Upper lobe of left lung (tissue), 4 donors: Measurements from ENCODE around the gene AGAP1.

Experiments
- CTCF ChIP-seq, 6 experiments: fragments of 450-650 bp in 4 of 6; fragments of 200-600 bp in 2 of 6; sonication (generic) in 2 of 6; IDR thresholded peaks; one replicate each; pipeline ENCODE4 v1.5.1; 2016 to 2019; ENCODE audit warnings: antibody characterized with exemption in 6 of 6
- POLR2AphosphoS5 ChIP-seq, 2 donors: sonication (generic); formaldehyde crosslinking; IDR thresholded peaks; one replicate each; pipeline ENCODE4 v1.5.1; 2017; ENCODE audit warnings: antibody characterized with exemption in 2 of 2

DNA sequence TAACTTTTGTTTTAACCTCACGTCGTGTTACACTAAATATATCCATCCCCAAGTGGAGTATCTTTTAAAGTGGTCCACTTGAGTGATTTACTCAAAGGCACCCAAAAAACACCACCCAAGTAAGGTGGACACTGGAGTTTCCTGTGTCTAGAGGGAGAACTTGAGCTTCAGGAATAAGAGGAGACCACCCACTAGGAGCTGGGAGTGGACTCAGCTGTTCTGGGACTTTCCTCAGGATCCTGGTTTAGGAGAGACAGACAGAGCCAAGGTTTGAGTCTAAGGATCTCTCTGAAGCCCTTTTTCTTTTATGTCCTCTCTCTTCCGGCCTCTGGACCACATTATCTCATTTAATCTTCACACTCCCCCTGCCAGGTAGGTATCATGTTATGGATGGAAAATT lies 523.6 kb downstream of the AGAP1 start:
- TF ChIP-seq CTCF (IDR thresholded peaks at IDR 0.05) (no peak), POLR2AphosphoS5 (IDR thresholded peaks at IDR 0.05) (no peak)
